GM12878 (cell line): ENCODE results near the gene CLEC2A. TPM values are rescaled to one million over a fixed set of nuclear protein-coding genes. Genes with fewer than 3 reads are reported as not detected.
A peak's percentile ranks its signal among the peaks of the same experiment; 100 is the strongest.

ENCODE experiments used
- ATAC-seq: fragments of 200-7000 bp; cut with Tn5 transposase; 3 replicates; pipeline ENCODE4 v1.9.1; 2020; ENCODE audit warnings: mild to moderate bottlenecking, moderate library complexity
- BruUV-seq: library from RNA; stranded (reverse); fragments of 400-500 nt; replicated peaks from 2 replicates; lab custom pipeline; 2021; lab: Mats Ljungman, UMichigan
- CTCF ChIA-PET: fragments of 300-600 bp; sonication (Branson Sonifier 250); formaldehyde crosslinking; extraction: SDS; loops from one replicate; lab custom pipeline; 2021; ENCODE audit warnings: inconsistent platforms; lab: Yijun Ruan, JAX
- POLR2A ChIA-PET: fragments of 350-600 bp; formaldehyde crosslinking; extraction: SDS; loops from one replicate; lab custom pipeline; 2021; ENCODE audit warnings: inconsistent platforms; lab: Charles Lee
- RAD21 ChIA-PET: fragments of 300-600 bp; sonication (Branson Sonifier 250); formaldehyde crosslinking; loops from one replicate; lab custom pipeline; 2023; ENCODE audit warnings: antibody characterized with exemption; ENCODE audit not compliant: unreplicated experiment; lab: Charles Lee
- SMC1A ChIA-PET: fragments of 300-600 bp; sonication (Branson Sonifier 250); formaldehyde crosslinking; loops from one replicate; lab custom pipeline; 2023; ENCODE audit not compliant: unreplicated experiment, uncharacterized antibody; lab: Charles Lee
- DNase-seq: peaks from one replicate; pipeline ENCODE4 v3.0.0-alpha.2; 2011; ENCODE audit warnings: low read depth, low spot score
- FAIRE-seq: peaks from 3 replicates; lab custom pipeline; 2011; peaks lifted over from hg19 to GRCh38; lab: Jason Lieb, UNC
- H2AFZ ChIP-seq: 2 replicates; pipeline ENCODE4 v1.6.0; 2011; ENCODE audit warnings: low read depth, low read length, control low read depth; ENCODE audit not compliant: control insufficient read depth
- H3K27ac ChIP-seq: 2 replicates; pipeline ENCODE4 v1.5.1; 2011; ENCODE audit warnings: control low read depth; ENCODE audit not compliant: control insufficient read depth, insufficient read depth
- H3K27me3 ChIP-seq, 2 experiments: replicated peaks in 1 of 2; 2 replicates each; pipeline versions ENCODE4 v1.6.0 to v1.6.1; 2011; ENCODE audit warnings: low read length in 1 of 2; ENCODE audit not compliant: control insufficient read depth in 2 of 2, insufficient read depth in 2 of 2
- H3K36me3 ChIP-seq, 2 experiments: 2 replicates each; pipeline ENCODE4 v1.5.1; 2011; ENCODE audit warnings: low read length in 1 of 2; ENCODE audit not compliant: control insufficient read depth in 2 of 2, insufficient read depth in 2 of 2
- H3K4me1 ChIP-seq: 2 replicates; pipeline ENCODE4 v1.6.1; 2011; ENCODE audit warnings: mild to moderate bottlenecking, low read length, moderate library complexity, mixed read lengths; ENCODE audit not compliant: control insufficient read depth, insufficient read depth
- H3K4me2 ChIP-seq: 2 replicates; pipeline ENCODE4 v1.6.0; 2011; ENCODE audit warnings: control low read depth; ENCODE audit not compliant: control insufficient read depth, insufficient read depth
- H3K4me3 ChIP-seq: fragments of 200-600 bp; sonication (generic); 2 replicates; pipeline ENCODE4 v1.5.1; 2016
- H3K79me2 ChIP-seq: 2 replicates; pipeline ENCODE4 v1.6.0; 2011; ENCODE audit warnings: low read length; ENCODE audit not compliant: control insufficient read depth, insufficient read depth
- H3K9ac ChIP-seq: 2 replicates; pipeline ENCODE4 v1.8.0; 2011; ENCODE audit warnings: low read length, control low read depth, mixed read lengths; ENCODE audit not compliant: control insufficient read depth, insufficient read depth
- H3K9me3 ChIP-seq: replicated peaks from 3 replicates; pipeline ENCODE4 v1.5.1; 2011; ENCODE audit warnings: mild to moderate bottlenecking, low read length; ENCODE audit not compliant: control insufficient read depth, insufficient read depth
- H4K20me1 ChIP-seq: 2 replicates; pipeline ENCODE4 v1.6.0; 2011; ENCODE audit not compliant: control insufficient read depth, insufficient read depth
- CHD4 ChIP-seq: fragments of 200-600 bp; sonication (generic); IDR thresholded peaks from 2 replicates; pipeline ENCODE4 v1.6.1; 2016; ENCODE audit warnings: mild to moderate bottlenecking
- EZH2 ChIP-seq: IDR thresholded peaks from 2 replicates; pipeline ENCODE4 v1.6.1; 2012; ENCODE audit warnings: low read depth, mild to moderate bottlenecking, control low read depth, inconsistent platforms, low read length, borderline replicate concordance; ENCODE audit not compliant: control insufficient read depth
- GATAD2B ChIP-seq: fragments of 450-650 bp; conservative IDR thresholded peaks from 2 replicates; pipeline ENCODE4 v1.6.1; 2017; ENCODE audit warnings: low read depth, mild to moderate bottlenecking, moderate library complexity
- KDM1A ChIP-seq: fragments of 200-600 bp; sonication (generic); IDR thresholded peaks from 2 replicates; pipeline ENCODE4 v1.6.1; 2016; ENCODE audit warnings: borderline replicate concordance
- MEF2B ChIP-seq: fragments of 450-650 bp; IDR thresholded peaks from 2 replicates; pipeline ENCODE4 v1.6.1; 2018; ENCODE audit warnings: mild to moderate bottlenecking, moderate library complexity; ENCODE audit not compliant: partially characterized antibody, poor library complexity, severe bottlenecking
- MTA2 ChIP-seq: fragments of 450-650 bp; IDR thresholded peaks from 2 replicates; pipeline ENCODE4 v1.6.1; 2016; ENCODE audit warnings: low read depth, mild to moderate bottlenecking, moderate library complexity
- MTA3 ChIP-seq: IDR thresholded peaks from 2 replicates; pipeline ENCODE4 v1.6.1; 2012; ENCODE audit warnings: low read length, inconsistent platforms, borderline replicate concordance
- RAD21 ChIP-seq: IDR thresholded peaks from 2 replicates; pipeline ENCODE4 v1.6.1; 2011; ENCODE audit warnings: mild to moderate bottlenecking, low read depth, low read length, moderate library complexity; ENCODE audit not compliant: insufficient read depth
- RBBP5 ChIP-seq: fragments of 200-600 bp; sonication (generic); conservative IDR thresholded peaks from 2 replicates; pipeline ENCODE4 v1.6.1; 2016
- RCOR1 ChIP-seq: conservative IDR thresholded peaks from 2 replicates; pipeline ENCODE4 v1.6.1; 2012; ENCODE audit warnings: low read depth, low read length, improper control_type of control experiment
- SUPT20H ChIP-seq: IDR thresholded peaks from 2 replicates; pipeline ENCODE4 v1.6.1; 2011; ENCODE audit warnings: low read depth, mild to moderate bottlenecking, low read length, moderate library complexity, borderline replicate concordance; ENCODE audit not compliant: control insufficient read depth
- YBX1 ChIP-seq: fragments of 450-650 bp; IDR thresholded peaks from 2 replicates; pipeline ENCODE4 v1.6.1; 2016; ENCODE audit warnings: antibody characterized with exemption
- YY1 ChIP-seq: IDR thresholded peaks from 2 replicates; pipeline ENCODE4 v1.6.1; 2011; ENCODE audit warnings: low read depth, mild to moderate bottlenecking, low read length
- WGBS: methylation state at CpG from one replicate; pipeline ENCODE4 v1.1.6; 2016; ENCODE audit warnings: low lambda C conversion rate; ENCODE audit not compliant: insufficient replicate concordance, insufficient coverage; ENCODE audit errors: missing lambda C conversion rate; 5-methylcytosine and 5-hydroxymethylcytosine counted together
- in situ Hi-C: fragments of 300-500 bp; cut with MboI; formaldehyde crosslinking; loops from 9 replicates; pipeline ENCODE4 v1.14.3; 2018; ENCODE audit warnings: mixed read lengths
- intact Hi-C: fragments of 100-400 bp; cut with micrococcal nuclease; formaldehyde crosslinking; loops from one replicate; pipeline ENCODE4 v1.14.2; 2022; ENCODE audit not compliant: unreplicated experiment
- polyA plus RNA-seq, 11 experiments: library from polyadenylated mRNA; depleted of rRNA in 4 of 11; unstranded in 6 of 11; stranded (reverse) in 5 of 11; fragments of >200 nt; fragmentation: Nextera tagmentation in 4 of 11; fragmentation: Illumina TruSeq in 1 of 11; extraction: Ambion mirVana in 4 of 11; extraction: Trizol in 1 of 11; gene quantifications; 1 replicate in 1 of 11; 2 replicates in 10 of 11; pipeline versions ENCODE4 v1.2.1 to v1.2.3, GENCODE V29; 2011 to 2016; ENCODE audit warnings: inconsistent platforms in 2 of 11, missing spikeins in 2 of 11, low read depth in 1 of 11
- total RNA-seq, 4 experiments: library from RNA; depleted of rRNA in 3 of 4; stranded (reverse); fragments of >200 nt in 3 of 4; fragmentation: Illumina TruSeq in 1 of 4; extraction: Trizol in 1 of 4; gene quantifications; 2 replicates each; pipeline versions ENCODE4 v1.2.1 to v1.2.3, GENCODE V29; 2013 to 2021
- TF ChIP-seq, protein P1 (sequence below): fragments of 150-350 bp; IDR thresholded peaks from 2 replicates; pipeline ENCODE4 v1.6.1; 2014; ENCODE audit warnings: mild to moderate bottlenecking, low read depth, low read length
- TF ChIP-seq, protein P2 (sequence below): IDR thresholded peaks from 2 replicates; pipeline ENCODE4 v1.6.1; 2011; ENCODE audit warnings: low read depth, mild to moderate bottlenecking, low read length, moderate library complexity, borderline replicate concordance; ENCODE audit errors: extremely low read depth
- TF ChIP-seq, protein P3 (sequence below): fragments of 450-650 bp; IDR thresholded peaks from 2 replicates; pipeline ENCODE4 v1.6.1; 2018; ENCODE audit warnings: borderline replicate concordance, mild to moderate bottlenecking; ENCODE audit not compliant: partially characterized antibody

CLEC2A gene
- total and polyA plus RNA-seq, 10 of the 15 experiments (the other 5 are each of a cell fraction or from before 2014, with no cell fraction given) = not detected

DNA sequence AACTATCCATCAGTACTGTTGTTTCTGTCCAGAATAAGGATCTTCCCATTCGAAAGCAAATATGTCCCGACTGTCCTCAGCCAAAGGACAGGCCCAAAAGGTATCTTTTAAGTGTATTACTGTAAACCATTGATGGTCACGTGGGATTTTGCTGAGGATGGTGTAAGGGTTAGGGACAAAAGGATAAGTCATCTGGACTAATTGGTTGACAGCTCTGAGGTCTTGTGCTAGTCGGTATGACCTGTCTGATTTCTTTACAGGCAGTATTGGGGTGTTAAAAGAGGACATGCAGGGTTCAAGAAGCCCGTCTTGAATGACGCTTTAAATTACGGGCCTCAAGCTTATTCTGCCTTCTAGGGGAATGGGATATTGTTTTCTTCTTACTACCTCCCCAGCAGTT is 24.4 kb downstream of the CLEC2A start (continued):
- TF ChIP-seq MEF2B (no peak), RCOR1 (no peak), MTA2 (no peak), KDM1A (no peak), SUPT20H (no peak)
- TF ChIP-seq, protein P1, sequence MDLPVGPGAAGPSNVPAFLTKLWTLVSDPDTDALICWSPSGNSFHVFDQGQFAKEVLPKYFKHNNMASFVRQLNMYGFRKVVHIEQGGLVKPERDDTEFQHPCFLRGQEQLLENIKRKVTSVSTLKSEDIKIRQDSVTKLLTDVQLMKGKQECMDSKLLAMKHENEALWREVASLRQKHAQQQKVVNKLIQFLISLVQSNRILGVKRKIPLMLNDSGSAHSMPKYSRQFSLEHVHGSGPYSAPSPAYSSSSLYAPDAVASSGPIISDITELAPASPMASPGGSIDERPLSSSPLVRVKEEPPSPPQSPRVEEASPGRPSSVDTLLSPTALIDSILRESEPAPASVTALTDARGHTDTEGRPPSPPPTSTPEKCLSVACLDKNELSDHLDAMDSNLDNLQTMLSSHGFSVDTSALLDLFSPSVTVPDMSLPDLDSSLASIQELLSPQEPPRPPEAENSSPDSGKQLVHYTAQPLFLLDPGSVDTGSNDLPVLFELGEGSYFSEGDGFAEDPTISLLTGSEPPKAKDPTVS = no peak
- TF ChIP-seq, protein P2, sequence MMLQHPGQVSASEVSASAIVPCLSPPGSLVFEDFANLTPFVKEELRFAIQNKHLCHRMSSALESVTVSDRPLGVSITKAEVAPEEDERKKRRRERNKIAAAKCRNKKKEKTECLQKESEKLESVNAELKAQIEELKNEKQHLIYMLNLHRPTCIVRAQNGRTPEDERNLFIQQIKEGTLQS = no peak

DNA sequence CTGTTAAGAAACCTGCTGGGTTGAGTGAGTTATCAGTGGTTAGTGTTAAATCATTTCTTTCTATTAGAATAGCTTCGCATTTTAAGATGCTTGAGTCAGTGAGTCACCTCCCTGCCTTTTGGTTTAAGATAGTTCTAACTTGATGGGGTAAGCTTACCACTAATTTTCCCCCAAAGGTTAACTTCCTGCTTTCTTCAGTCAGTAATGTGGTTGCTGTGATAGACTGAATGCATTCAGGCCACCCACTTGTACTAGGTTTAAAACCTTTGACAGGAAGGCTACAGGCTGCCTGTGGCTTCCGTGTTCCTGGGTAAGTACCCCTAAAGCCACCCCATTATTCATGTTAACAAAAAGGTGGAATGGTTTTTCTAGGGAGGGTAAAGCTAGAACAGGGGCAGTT is 25.3 kb downstream of the CLEC2A start:
- no TSS peak for BruUV-seq
- Histone ChIP-seq H3K27ac (no peak overlapping the region), H3K27me3 (no peaks in the 10 kb centered on the region), H3K4me3 (no peak overlapping the region), H3K79me2 (no peaks in the 10 kb centered on the region), H3K4me2 (no peak overlapping the region), H3K4me1 (no peaks in the 10 kb centered on the region), H4K20me1 (no peaks in the 10 kb centered on the region), H3K36me3 (no peaks in the 10 kb centered on the region), H3K9ac (no peak overlapping the region), H2AFZ (no peak overlapping the region), H3K9me3 (peaks cover 20% of the 10 kb centered on the region)
- FAIRE-seq = peak; percentile 27
- ChIA-PET POLR2A (no interaction called here), CTCF (interaction anchor here (1.1 kb wide), 1 partner anchor 15 kb away, joined by 5 read pairs; no protein-coding TSS in a partner anchor), RAD21 (interaction anchor here (1.5 kb wide), 1 partner anchor 157 kb away, joined by 3 read pairs; no protein-coding TSS in a partner anchor), SMC1A (interaction anchor here (3.0 kb wide), 1 partner anchor 11 kb away, joined by 10 read pairs; no protein-coding TSS in a partner anchor)
- in situ Hi-C loops = no loop called here
- intact Hi-C loops = no loop called here
- DNase-seq = no peak
- 0% methylated on average over 2 of the region's 2 CpGs for WGBS
- no peak for ATAC-seq
- no peak for TF ChIP-seq EZH2
- TF ChIP-seq YY1 = no peak
- TF ChIP-seq, protein P3, sequence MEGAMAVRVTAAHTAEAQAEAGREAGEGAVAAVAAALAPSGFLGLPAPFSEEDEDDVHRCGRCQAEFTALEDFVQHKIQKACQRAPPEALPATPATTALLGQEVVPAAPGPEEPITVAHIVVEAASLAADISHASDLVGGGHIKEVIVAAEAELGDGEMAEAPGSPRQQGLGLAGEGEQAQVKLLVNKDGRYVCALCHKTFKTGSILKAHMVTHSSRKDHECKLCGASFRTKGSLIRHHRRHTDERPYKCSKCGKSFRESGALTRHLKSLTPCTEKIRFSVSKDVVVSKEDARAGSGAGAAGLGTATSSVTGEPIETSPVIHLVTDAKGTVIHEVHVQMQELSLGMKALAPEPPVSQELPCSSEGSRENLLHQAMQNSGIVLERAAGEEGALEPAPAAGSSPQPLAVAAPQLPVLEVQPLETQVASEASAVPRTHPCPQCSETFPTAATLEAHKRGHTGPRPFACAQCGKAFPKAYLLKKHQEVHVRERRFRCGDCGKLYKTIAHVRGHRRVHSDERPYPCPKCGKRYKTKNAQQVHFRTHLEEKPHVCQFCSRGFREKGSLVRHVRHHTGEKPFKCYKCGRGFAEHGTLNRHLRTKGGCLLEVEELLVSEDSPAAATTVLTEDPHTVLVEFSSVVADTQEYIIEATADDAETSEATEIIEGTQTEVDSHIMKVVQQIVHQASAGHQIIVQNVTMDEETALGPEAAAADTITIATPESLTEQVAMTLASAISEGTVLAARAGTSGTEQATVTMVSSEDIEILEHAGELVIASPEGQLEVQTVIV = no peak
- TF ChIP-seq CHD4 = no peak
- no peak for TF ChIP-seq YBX1
- TF ChIP-seq RAD21 = no peak
- no peak for TF ChIP-seq RBBP5
- TF ChIP-seq GATAD2B = no peak
- TF ChIP-seq MTA3 = no peak
